SH-SY5Y (cell line): ENCODE results near the gene ITPKA.

Source experiments
- GATA2 ChIP-seq: IDR thresholded peaks from 2 replicates; pipeline ENCODE4 v1.6.1; 2011; ENCODE audit warnings: mild to moderate bottlenecking, low read depth, low read length
- GATA3 ChIP-seq: IDR thresholded peaks from 2 replicates; pipeline ENCODE4 v1.6.1; 2011; ENCODE audit warnings: low read depth, mild to moderate bottlenecking, low read length, moderate library complexity

ITPKA gene

GRCh38 chr15:41501191-41501917 lies 7.7 kb downstream of the ITPKA start:
- TF ChIP-seq GATA2 (no peak), GATA3 (no peak)

DNA sequence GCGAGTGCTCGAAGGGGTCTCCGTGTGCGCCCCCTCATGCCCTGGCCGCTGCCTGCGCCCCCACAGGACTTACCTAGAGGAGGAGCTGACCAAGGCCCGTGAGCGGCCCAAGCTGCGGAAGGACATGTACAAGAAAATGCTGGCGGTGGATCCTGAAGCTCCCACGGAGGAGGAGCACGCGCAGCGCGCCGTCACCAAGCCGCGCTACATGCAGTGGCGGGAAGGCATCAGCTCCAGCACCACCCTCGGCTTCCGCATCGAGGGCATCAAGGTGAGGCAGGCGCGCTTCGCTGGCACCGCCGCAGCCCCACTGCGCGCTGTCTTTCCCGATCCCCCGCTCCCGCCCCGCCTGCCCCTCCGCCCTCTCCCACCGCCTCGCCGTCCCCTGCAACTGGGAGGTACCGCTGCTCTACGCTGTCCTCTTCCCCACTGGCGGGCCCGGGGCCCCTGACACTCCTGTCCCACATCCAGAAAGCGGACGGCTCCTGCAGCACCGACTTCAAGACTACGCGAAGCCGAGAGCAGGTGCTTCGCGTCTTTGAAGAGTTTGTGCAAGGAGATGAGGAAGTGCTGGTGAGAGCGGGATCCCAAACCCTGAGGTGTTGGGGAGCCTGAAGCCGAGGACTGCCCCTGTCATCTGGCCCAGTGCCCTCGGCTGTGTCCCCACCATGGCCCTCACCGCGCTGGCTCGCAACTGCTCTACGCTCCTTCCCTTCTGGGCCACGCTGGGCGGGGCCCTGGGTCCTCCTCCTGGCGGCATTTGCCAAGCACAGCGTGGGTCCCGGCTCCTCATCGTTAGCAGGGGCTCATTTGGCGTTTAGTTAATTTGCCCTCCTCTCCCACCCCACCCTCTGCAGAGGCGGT lies 8.5 kb downstream of the ITPKA start:
- no peak for TF ChIP-seq GATA2
- no peak for TF ChIP-seq GATA3

- TF ChIP-seq GATA3 (no peak), GATA2 (no peak)
Observed at GRCh38 chr15:41502795-41503668, 9.4 kb downstream of the ITPKA start.

DNA sequence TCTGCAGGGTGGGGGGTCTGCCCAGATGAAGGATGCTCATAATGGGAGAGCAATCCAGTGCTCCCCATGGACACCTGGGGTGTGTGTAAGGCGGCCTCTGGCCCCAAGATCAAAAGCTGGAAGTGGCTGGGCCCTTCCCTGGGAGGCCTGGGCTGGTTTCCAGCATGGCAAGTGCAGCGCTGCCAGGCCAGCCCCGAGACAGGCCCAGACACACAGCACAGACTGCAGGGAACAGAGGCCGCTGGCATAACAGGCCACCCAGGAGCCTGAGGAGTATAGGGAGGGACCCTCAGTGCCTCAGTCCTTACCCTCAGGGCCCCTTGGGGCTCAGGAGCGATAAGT lies 10.0 kb downstream of the ITPKA start:
- TF ChIP-seq GATA2 (no peak), GATA3 (no peak)

DNA sequence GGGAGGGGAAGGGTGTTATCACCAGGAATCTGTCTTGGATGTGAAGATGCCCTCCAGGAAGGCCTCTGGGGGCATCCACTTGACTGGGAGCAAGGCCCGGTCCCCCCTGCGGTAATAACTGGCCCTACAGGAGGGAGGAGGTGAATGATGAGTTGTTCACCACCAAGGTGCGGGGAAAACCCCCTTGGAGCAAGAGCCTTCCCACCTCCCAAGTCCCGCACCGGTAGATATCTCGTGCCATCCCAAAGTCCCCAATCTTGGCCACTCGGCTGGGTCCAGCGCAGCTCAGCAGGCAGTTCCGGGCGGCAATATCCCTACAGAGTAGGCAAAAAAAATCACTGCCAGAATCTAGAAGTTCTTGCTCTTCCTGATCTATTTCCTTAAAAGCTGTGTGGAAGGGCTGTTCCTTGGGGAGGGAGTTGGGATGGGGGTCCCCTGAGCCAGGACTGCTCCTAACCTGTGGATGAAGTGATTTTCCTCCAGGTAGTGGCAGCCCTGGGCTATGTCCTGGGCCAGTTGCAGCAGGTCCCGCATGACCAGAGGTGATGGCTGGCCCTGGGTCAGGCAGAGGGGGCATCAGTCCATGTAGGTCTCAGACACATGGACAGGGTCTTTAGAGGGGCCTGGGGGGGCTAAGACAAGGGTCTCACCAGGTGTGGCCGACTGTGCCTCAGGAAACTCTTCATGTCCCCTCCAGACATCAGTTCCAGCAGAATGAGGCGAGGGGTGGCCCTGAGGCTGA lies 11.2 kb downstream of the ITPKA start:
- TF ChIP-seq GATA2 (no peak), GATA3 (no peak)

DNA sequence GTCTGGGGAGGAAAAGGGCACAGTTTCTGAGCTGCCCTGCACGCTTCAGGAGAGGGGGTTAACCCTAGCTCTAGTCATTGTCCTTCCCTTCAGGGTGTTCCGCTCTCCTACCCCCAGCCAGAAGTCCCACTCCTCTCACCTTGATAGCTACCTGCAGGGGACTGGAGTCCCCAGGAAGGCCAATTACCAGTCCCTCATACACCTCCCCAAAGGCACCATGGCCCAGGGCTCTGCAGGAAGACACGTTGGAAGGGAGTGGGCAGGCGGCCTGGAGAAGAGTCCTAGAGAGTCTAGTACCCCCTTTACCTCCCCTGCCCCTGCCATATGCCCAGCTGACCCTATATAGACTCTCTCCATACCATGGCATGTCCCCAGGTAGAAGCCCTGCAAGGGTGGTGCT lies 12.1 kb downstream of the ITPKA start:
- TF ChIP-seq GATA3 = no peak
- no peak for TF ChIP-seq GATA2

DNA sequence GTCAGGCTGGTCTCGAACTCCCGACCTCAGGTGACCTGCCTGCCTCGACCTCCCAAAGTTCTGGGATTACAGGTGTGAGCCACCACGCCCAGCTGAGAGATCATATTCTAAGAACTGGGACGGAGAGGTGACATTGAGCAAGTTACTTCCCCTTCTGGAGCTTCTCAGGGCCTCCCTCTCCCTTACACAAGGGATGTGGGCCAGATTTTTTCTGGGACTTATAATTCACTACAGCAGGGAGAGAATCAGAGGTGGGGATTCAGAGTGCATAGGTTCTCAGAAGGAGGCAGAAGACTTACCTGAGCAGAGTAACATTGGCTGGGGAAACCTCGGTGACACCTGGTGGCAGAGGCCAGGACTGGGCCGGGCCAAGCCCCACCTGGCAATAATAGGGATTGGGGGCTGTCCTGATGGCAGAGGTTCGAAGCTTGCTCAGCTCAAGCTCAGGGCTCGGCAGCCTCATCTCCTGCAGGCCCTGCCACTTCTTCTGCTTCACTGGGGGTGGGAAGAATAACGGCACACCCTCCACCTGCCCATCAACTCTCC lies 13.2 kb downstream of the ITPKA start:
- TF ChIP-seq GATA3 = no peak
- no peak for TF ChIP-seq GATA2

GRCh38 chr15:41507820-41508290 lies 14.2 kb downstream of the ITPKA start:
- TF ChIP-seq GATA3 = no peak
- no peak for TF ChIP-seq GATA2

- TF ChIP-seq GATA2 (no peak), GATA3 (no peak)
Observed at GRCh38 chr15:41510728-41511127, 17.1 kb downstream of the ITPKA start.

- no peak for TF ChIP-seq GATA2
- no peak for TF ChIP-seq GATA3
Observed at GRCh38 chr15:41511331-41511898, 17.7 kb downstream of the ITPKA start.

GRCh38 chr15:41511899-41512369 lies 18.3 kb downstream of the ITPKA start:
- no peak for TF ChIP-seq GATA2
- no peak for TF ChIP-seq GATA3

DNA sequence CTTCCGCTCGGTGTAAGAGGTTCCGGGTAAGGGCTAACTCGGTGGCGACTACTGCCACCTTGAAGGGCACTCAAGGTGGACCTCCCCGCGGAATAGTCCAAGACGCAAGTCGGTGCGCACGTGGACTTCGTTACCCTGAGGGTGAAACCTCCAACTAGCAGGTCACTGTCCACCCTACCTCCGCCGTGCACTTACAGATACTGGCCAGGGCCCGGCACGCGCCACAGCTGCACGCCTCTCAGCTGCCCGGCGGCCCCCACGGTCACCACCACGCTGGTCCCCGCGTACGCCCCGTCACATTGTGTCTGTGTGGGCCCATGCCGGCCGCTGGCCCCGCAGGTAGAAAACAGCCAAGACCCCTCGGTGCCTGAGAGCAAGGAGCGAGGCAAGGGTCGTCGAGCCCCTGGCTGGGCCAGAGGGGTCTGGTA lies 18.9 kb downstream of the ITPKA start:
- TF ChIP-seq GATA3 (no peak), GATA2 (no peak)
